HG03025 (cell line): ENCODE measurements around the gene SLC18A3.

Source experiments
- ATAC-seq: cut with Tn5 transposase; IDR thresholded peaks from one replicate; pipeline ENCODE4 v1.9.1; 2021; ENCODE audit warnings: mild to moderate bottlenecking, moderate library complexity; ENCODE audit not compliant: unreplicated experiment, low FRiP score

The SLC18A3 gene

GRCh38 chr10:49647985-49648795 lies 38.1 kb downstream of the SLC18A3 start:
- ATAC-seq, result no peak

DNA sequence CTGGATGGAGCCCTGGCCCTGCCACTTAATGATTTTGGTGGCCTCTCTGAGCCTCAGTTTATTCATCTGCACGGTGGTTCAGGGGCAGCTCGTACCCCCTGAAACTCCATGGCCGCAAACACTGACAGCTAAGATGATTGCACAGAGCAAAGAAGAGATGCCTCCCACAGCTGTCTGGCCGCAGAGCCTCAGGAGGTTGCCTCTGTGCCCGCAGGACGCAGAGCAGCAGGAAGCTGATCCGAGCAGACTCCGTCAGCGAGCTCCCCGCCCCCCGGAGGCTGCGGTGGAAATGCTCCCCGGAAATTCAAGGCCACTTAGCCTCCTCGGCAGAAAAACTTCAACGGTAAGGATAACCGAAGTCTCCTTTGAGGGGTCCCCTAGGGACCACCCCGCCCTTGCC lies 39.2 kb downstream of the SLC18A3 start:
- no peak for ATAC-seq

GRCh38 chr10:49649936-49650723 lies 40.0 kb downstream of the SLC18A3 start:
- ATAC-seq, result no peak

DNA sequence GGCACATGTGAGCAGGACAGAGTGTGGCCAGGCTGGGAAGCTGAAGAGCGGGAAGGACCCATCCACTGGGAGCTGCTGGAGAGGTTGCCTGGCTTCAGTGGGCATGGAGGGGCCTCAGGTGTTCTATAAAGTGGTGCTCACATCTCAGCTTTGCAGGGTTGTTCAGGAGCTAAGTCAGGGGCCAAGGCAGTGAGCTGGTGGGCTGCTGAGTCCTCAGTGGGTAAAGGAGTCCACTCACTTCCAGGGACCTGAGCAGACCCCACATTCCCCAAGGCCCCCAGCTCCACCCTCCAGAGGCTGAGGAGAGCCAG lies 40.6 kb downstream of the SLC18A3 start:
- ATAC-seq, result no peak

GRCh38 chr10:49651039-49651835 lies 41.1 kb downstream of the SLC18A3 start:
- no peak for ATAC-seq

DNA sequence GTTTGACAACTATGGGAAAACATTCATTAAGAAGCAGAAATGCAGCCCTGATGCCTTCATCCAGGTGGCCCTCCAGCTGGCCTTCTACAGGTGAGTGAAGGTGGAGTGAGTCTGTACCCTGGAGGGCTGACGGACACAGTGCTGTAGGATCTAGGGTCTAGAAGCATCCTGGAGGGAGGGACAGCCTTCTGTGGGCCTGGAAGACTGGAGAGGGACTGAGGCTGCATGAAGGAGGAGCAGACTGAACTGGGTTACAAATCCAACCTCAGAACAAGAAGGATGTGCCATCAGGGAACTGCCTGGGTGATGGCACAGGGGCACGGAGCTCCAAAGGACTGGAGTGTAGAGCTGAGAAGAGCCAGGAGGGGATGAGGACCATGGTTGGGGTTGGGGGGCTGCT lies 41.8 kb downstream of the SLC18A3 start:
- no peak for ATAC-seq

GRCh38 chr10:49652421-49653272 lies 42.5 kb downstream of the SLC18A3 start:
- ATAC-seq, result no peak

GRCh38 chr10:49653273-49653929 lies 43.3 kb downstream of the SLC18A3 start:
- ATAC-seq, result no peak

- no peak for ATAC-seq
Observed at GRCh38 chr10:49654036-49654693, 44.1 kb downstream of the SLC18A3 start.

- ATAC-seq, result no peak
Observed at GRCh38 chr10:49655099-49655498, 45.0 kb downstream of the SLC18A3 start.

DNA sequence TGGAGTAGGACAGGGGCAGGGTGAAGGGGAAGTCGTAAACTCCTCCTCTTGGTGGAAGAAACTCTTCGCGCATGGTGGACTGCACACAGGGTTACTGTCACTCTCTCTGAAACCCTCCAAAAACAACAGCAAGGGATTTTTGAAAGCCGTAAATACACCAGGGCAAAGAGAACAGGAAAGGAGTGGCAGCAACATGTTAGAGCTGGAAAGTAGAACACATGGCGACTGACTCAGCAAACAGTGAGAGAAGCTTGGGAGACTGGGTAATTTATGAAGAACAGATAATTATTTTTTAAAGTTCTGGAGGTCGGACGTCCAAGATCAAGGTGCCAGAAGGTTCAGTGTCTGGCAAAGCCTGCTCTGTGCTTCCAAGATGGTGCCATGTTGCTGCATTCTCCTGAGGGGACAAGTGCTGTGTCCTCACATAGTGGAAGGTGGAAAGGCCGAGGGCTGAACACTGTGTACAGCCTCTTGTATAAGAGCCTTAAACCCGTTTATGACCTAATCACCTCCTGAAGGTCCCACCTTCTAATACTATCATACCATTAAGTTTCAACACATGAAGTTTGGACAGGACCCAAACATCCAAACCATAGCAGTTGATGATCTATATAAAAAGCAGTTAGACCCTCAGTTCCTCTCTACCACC lies 46.9 kb downstream of the SLC18A3 start:
- no peak for ATAC-seq

- no peak for ATAC-seq
Observed at GRCh38 chr10:49657606-49658005, 47.5 kb downstream of the SLC18A3 start.

DNA sequence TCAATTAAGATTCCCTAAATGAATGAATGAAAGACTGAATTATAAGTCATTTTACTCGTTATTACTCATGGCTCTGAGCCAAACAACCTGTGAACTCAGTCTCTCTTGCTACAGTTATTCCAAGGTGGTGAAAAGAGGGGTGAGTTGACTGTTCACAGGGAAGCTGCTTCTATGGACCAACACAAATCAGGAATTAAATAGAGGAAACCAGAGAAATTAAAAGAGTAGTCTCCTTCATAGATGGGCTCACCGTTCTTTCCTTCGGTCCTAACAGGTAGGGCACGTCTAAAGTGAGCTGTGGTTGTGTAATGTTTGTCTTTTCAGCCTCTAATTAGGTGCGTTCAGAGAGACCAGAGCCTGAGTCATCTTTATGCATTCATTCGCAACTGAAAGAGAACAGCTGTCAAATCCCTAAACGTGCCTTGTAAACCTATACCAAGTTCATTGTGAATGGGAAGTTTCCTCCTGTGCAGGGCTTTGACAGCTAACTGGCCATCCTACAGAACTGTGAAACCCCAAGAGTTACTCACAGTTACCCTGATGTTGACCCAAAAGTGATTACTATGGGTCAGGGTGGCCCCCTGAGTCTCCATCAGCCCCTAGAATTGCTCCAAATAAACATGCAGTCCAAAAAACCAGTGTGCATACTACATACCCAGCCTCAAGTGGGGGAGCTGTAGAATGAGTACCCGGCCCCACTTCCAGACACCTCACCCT lies 51.2 kb downstream of the SLC18A3 start:
- no peak for ATAC-seq
